ENCODE results near the gene RAD51B.

DNA sequence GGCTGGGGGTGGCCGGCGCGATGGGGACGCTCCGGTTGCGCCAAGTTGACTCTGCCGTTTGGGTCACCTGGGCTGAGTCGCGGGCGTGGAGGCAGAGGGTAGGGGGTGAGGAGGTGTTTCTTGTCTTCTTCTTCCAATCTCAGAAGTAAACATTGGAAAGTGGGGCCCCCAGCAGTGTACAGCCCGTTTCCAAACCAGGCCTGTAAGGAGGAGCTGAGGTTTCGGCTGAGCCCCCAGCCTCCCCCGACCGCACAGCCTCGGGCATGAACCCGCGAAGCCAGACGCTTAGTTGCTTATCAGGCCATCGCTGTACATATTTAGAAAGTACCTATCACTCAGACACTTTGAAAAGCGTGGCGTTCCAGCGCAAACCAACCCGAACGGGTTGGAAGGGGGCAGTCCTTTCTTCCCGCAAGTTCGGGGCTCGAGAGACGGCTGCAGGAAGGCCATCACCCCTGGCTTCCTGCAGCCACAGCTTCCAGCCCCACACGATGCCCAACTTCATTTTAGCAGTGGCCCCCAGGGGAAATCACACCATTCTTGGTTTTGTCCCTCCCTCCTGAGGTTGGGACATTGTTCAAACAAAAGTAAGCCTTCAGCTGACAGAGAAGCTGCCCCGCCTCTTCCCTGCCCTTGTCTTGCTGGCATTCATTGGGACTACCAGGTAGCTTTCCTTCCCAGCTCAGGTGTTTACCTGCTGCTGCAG, 809.2 kb downstream of the RAD51B start:
- no peak for TF ChIP-seq EZH2 (IDR thresholded peaks at IDR 0.05; ENCODE audit: low read depth)
- TF ChIP-seq, protein P1, sequence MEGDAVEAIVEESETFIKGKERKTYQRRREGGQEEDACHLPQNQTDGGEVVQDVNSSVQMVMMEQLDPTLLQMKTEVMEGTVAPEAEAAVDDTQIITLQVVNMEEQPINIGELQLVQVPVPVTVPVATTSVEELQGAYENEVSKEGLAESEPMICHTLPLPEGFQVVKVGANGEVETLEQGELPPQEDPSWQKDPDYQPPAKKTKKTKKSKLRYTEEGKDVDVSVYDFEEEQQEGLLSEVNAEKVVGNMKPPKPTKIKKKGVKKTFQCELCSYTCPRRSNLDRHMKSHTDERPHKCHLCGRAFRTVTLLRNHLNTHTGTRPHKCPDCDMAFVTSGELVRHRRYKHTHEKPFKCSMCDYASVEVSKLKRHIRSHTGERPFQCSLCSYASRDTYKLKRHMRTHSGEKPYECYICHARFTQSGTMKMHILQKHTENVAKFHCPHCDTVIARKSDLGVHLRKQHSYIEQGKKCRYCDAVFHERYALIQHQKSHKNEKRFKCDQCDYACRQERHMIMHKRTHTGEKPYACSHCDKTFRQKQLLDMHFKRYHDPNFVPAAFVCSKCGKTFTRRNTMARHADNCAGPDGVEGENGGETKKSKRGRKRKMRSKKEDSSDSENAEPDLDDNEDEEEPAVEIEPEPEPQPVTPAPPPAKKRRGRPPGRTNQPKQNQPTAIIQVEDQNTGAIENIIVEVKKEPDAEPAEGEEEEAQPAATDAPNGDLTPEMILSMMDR (conservative IDR thresholded peaks at IDR 0.05) = no peak
